Measurements from ENCODE around the gene DLGAP4.

Gene DLGAP4

DNA sequence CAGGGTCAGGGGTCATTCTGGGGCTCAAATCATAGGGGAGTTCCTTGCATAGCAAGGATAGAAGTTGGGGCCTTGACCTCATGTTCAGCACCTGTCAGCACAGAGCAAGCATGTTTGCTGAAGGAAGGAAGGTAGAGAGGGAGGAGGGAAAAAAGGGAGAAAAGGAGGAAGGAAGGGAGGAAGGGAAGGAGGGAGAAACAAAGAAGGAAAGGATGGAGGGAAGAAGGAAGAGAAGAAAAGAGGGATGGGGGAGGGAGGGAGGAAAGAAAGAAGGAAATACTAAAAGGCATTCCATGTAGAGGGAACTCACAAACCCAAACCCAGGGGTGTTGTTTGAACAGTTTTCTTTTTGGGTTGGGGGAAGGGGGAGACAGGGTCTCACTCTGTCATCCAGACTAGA is 80.1 kb downstream of the DLGAP4 start:
- no peak for DNase-seq

GRCh38 chr20:36390269-36390668 is 84.1 kb downstream of the DLGAP4 start:
- DNase-seq, result no peak

DNA sequence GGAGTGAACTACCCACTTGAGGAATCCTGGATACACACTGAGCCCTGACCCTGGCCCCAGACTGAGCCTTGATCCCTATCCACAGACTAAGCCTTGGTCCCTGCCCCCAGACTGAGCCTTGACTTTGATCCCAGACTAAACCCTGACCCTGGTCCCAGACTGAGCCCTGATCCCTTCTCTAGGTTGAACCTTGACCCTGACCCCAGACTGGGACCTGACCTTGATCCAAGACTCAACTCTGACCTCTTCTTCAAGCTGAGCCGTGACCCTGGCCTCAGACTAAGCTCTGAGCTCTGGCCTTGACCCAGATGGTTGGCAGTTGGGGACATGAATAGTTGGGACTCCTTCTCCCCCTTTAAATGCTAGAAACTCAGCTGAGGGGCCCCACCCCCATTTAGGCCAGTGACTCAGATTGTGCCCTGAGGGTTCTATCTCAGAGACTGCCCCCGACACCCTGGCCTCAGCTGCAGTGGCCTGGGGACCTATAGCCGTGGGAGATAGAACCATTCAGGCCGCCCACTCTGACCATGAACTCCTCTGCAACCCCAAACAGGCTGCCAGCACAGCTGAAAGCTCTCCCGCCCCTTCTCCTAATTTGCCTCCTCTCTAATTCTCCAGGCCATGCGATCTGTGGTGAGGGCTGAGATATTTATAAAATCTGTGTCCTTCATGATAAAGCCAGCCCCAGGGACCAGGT is 84.7 kb downstream of the DLGAP4 start:
- no peak for DNase-seq

DNA sequence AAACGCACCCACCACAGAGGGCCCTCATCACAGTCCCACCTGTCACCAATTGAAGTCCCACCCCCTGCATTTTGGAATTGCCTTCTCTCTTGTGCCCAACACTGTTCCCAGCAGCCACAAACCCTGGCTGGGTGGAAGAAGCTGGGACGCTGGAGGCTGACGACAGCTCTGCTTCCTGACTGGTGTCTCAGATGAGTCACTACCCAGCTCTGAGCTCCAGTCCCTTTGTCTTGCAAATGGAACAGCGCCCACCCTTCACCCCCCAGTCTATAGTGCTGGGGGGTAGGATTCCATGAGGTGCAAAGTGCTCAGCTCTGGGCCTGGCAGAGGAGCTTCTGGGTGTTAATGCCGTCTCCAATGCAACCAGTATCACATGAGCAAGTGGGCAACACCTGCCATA is 85.3 kb downstream of the DLGAP4 start:
- no peak for DNase-seq

- DNase-seq, result no peak
Observed at GRCh38 chr20:36391955-36392354, 85.8 kb downstream of the DLGAP4 start.

DNA sequence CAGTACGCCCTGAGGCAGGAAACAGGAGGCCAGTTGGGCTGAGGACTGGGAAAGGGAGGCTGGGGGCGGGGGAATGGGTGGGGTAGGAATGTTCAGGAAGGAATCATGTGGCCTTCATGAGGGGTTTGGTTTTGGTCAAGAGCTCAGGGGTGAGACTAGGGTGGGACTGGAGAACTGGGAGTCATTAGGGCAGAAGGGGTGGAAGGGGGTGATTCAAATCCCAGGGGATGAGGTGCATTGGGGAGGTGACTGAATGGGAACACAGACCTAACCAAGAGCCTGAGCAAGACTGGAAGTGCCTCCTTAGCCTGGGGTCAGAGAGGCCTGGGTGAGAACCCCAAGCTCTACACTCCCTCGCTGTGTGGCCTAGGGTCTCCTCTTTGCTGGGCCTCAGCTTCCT is 86.8 kb downstream of the DLGAP4 start:
- DNase-seq, result no peak

GRCh38 chr20:36394340-36394965 is 88.3 kb downstream of the DLGAP4 start:
- no peak for DNase-seq

GRCh38 chr20:36396340-36396739 is 90.2 kb downstream of the DLGAP4 start:
- DNase-seq, result no peak

DNA sequence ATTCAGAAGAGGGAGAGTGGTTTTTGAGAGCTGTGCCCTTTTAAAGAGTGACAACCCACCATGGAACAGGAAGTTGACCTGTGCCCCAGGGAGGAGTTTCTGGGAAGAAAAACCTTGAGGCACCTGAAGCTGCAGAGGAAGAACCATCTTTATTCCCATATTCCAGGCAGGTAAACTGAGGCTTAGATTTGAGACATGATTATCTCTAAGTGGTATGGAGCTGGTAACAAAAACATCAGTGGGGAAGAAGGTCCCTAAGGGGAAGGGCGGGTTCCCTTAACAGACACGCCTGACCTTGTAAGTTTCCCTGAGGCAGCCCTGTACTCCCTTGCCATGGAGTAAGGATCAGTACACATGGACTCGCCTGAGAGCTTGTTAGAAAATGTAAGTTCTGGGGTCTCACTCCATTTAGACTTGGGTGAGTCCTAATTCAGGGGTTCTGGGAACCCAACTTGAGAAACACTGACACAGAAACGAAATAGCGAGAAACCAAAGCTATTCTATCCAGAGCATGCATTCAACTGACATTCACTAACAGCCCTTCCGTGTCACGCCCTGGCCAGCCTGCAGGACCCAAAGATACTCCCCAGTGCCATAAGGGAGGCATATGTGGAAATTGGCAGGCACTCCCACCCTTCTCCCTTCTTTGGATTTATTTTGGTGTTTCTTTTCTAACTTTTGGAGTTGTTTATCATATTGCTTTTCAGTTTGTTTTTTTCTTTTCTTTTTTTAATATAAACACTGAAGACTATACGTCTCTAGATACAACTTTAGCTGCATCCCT is 90.9 kb downstream of the DLGAP4 start:
- DNase-seq, result no peak

DNA sequence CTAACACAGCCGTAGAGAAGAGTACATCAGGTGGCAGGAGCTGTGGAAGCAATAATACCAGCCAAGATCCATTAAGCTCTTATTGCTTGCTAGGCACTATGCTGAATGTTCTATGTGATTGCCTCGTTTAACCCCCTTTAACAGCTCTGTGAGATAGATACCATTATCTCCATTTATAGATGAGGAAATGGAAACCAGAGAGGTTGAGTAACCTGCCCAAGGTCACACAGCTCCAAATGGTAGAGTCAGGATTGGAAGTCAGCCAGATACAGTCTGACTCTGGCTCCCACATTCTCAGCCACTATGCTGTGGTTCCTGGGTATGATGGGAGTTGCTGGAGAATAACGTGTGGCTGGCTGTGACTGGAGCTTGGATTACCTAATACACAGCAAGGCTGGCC is 92.4 kb downstream of the DLGAP4 start:
- no peak for DNase-seq

GRCh38 chr20:36399147-36399968 is 93.2 kb downstream of the DLGAP4 start:
- peak; percentile 89 for DNase-seq

- DNase-seq, result peak; percentile 28
Observed at GRCh38 chr20:36399969-36400545, 93.9 kb downstream of the DLGAP4 start.

GRCh38 chr20:36400909-36401735 is 95.0 kb downstream of the DLGAP4 start:
- DNase-seq, result peak; percentile 55

GRCh38 chr20:36402708-36403107 is 96.6 kb downstream of the DLGAP4 start:
- peak; percentile 44 for DNase-seq

DNA sequence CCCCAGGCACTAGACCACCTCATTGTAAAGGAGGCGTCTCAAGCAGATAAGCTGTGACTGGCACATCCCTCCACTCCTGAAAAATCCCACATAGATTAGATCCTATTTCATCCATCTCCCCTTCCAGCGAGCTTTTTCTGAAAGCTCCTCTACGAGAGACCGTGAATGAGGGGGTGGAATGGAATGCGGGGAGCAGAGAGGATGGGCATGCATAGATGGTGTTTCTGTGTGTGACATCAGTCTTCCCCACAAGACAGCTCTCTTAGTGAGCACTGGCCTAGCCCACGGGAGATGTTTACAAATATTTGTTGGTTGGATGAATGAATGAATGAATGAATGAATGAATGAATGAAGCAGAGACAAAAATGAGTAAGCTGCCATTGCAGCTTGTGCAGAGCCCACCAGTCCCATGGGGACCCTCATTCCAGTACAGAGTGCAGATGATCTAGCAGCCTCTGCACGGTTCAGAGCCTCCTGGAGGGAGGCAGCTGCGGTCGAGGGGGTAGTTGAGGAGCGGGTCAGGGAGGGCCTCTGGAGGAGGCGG is 98.4 kb downstream of the DLGAP4 start:
- no peak for DNase-seq

GRCh38 chr20:36405255-36405654 is 99.1 kb downstream of the DLGAP4 start:
- DNase-seq, result no peak

DNA sequence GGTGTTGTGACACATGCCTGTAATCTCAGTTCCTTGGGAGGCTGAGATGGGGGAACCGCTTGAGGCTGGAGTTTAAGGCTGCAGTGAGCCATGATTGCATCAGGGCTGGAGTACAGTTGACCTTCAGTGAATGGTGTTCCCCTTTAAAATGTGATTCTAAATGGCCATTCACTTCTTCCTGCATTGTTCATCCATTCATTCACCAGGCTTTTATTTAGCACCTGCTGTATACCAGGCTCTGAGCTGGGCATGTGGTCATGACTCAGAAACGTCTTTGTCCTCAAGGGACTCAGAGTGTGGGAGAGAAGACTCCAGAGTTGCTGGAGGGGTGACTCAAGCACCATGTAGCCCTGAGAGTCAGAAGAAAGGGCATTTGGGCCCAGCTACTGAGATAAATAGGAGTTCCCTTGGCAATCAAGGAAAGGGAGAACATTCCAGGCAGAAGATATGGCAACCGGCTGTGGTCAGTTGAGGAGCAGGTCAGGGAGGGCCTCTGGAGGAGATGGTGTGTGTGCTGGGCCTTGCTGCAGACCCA is 101.1 kb downstream of the DLGAP4 start:
- DNase-seq, result no peak

DNA sequence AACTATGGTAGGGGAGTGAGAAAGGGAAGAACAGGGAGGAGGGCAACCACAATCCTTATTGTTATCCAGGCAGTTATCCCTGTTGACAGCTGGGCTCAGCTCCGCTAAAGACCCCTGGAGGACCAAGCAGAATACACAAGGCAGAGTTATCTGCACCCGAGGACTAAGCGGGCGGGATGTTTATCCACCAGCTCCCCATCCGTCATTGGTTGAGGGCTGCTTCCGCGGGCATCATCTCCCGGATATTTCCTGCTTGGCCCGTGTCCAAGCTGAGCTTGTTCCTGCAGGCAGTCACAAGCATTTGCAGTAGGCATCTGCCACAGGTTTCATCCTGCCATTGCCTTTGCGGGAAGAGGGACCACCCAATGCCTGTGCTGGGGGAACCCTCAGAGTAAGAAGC is 102.1 kb downstream of the DLGAP4 start:
- no peak for DNase-seq

GRCh38 chr20:36411861-36412454 is 105.8 kb downstream of the DLGAP4 start:
- no peak for DNase-seq

DNA sequence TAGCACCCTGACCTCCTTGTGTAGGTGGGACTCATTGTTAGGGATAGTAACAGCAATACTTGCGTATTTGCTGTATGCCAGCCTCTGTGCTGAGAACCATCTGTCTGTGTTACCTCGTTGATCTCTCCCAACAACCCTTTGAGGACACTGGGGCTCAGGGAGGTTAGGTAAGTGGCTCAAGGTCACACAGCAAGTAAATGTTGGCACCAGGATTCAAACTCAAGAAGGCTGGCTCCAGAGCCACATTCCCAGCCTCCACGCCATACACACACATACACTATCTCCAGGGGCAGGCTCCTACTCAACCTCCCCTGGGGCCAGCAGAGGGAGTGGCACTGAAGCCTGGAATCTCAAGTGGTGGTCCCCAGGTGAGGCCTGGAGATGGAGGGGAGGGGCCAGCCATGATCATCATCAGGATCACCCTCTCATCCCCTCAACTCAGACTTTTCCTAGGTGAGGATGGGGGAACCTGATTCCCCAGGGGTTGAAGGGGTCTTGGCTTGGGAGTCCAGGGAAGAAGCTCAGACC is 109.4 kb downstream of the DLGAP4 start:
- no peak for DNase-seq

DNA sequence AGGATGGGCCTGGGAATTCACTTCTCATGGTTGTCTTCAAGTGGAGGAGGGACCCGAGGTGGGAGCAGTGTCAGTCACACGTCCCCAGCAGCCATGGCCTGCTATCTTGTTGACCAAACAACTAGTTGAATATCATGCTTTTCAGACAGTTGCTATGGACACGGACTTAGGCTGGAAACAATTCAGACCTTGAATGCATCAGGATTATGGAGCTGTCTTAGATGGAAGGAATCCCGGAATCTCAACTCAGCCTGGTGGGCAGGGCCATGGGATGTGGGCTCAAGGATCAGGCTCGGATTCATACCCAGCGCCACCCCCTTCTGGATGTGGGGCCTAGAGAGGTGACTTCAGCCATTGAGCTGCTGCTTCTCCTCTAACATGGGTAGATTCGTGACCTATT is 112.6 kb downstream of the DLGAP4 start:
- no peak for DNase-seq
